HTERT RPE-1 (cell line): ENCODE results near the gene CRHR1.
"Not testable (repeated sequence)": the region's sequence is repeated elsewhere in the genome, so short reads cannot be mapped to it uniquely, and the experiment has no call there.

ENCODE experiments used
- in situ Hi-C: fragments of 300-500 bp; cut with MboI; formaldehyde crosslinking; loops from 4 replicates; pipeline ENCODE4 v1.14.3; 2020; ENCODE audit warnings: low sequenced_read_pairs

The CRHR1 gene

GRCh38 chr17:45857977-45858708, 74.0 kb downstream of the CRHR1 start:
- in situ Hi-C loops, result no loop called here

- in situ Hi-C loops, result no loop called here
Observed at GRCh38 chr17:45861165-45861564, 77.0 kb downstream of the CRHR1 start.

- in situ Hi-C loops, result not testable (repeated sequence)
Observed at GRCh38 chr17:45862127-45862526, 78.0 kb downstream of the CRHR1 start.

- in situ Hi-C loops, result no loop called here
Observed at GRCh38 chr17:45863857-45864654, 79.9 kb downstream of the CRHR1 start.

GRCh38 chr17:45867171-45867570, 83.1 kb downstream of the CRHR1 start:
- in situ Hi-C loops, result no loop called here

- in situ Hi-C loops, result no loop called here
Observed at GRCh38 chr17:45867702-45868101, 83.6 kb downstream of the CRHR1 start.

- in situ Hi-C loops, result no loop called here
Observed at GRCh38 chr17:45868276-45868675, 84.2 kb downstream of the CRHR1 start.

- in situ Hi-C loops, result no loop called here
Observed at GRCh38 chr17:45869676-45870341, 85.7 kb downstream of the CRHR1 start.

- in situ Hi-C loops, result no loop called here
Observed at GRCh38 chr17:45870342-45870974, 86.3 kb downstream of the CRHR1 start.

GRCh38 chr17:45871718-45872117, 87.6 kb downstream of the CRHR1 start:
- in situ Hi-C loops, result no loop called here

- in situ Hi-C loops, result no loop called here
Observed at GRCh38 chr17:45873728-45874127, 89.6 kb downstream of the CRHR1 start.

GRCh38 chr17:45874151-45874550, 90.0 kb downstream of the CRHR1 start:
- in situ Hi-C loops, result no loop called here

- in situ Hi-C loops, result no loop called here
Observed at GRCh38 chr17:45876539-45876938, 92.4 kb downstream of the CRHR1 start.

- in situ Hi-C loops, result no loop called here
Observed at GRCh38 chr17:45877467-45877866, 93.3 kb downstream of the CRHR1 start.

GRCh38 chr17:45883063-45883462, 98.9 kb downstream of the CRHR1 start:
- in situ Hi-C loops, result no loop called here
